HL-60 (cell line): ENCODE results near the gene PIWIL1.

Source experiments
- GABPA ChIP-seq: IDR thresholded peaks from 2 replicates; pipeline ENCODE4 v1.6.1; 2012; ENCODE audit warnings: low read depth
- POLR2AphosphoS5 ChIP-seq: IDR thresholded peaks from 2 replicates; pipeline ENCODE4 v1.6.1; 2012; ENCODE audit warnings: low read depth
- REST ChIP-seq: IDR thresholded peaks from 2 replicates; pipeline ENCODE4 v1.6.1; 2012; ENCODE audit warnings: low read depth; ENCODE audit not compliant: insufficient replicate concordance
- SPI1 ChIP-seq: IDR thresholded peaks from 2 replicates; pipeline ENCODE4 v1.6.1; 2012; ENCODE audit warnings: low read depth, mild to moderate bottlenecking, borderline replicate concordance
- TF ChIP-seq, protein P1 (sequence below): IDR thresholded peaks from one replicate; pipeline ENCODE4 v1.5.1; 2011; ENCODE audit warnings: low read length, control low read depth, inconsistent platforms; ENCODE audit not compliant: insufficient read depth

DNA sequence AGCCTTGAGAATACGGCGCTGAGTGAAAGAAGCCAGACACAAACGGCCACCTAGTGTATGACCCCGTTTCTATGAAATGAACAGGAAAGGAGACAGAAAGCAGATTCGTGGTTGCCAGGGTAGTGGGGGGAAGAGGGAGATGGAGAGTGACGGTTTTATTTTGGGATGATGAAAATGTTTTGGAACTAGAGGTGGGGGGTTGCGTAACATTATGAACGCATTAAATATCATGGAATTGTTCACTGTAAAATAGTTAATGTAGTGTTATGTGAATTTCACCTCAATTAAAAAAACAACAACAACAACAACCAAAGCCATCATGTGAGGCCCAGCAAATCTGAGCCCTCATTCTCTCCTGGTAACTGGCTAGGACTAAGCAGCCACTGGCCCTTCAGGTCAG, 3.3 kb upstream of the PIWIL1 start:
- TF ChIP-seq POLR2AphosphoS5: no peak
- no peak for TF ChIP-seq SPI1
- TF ChIP-seq, protein P1, sequence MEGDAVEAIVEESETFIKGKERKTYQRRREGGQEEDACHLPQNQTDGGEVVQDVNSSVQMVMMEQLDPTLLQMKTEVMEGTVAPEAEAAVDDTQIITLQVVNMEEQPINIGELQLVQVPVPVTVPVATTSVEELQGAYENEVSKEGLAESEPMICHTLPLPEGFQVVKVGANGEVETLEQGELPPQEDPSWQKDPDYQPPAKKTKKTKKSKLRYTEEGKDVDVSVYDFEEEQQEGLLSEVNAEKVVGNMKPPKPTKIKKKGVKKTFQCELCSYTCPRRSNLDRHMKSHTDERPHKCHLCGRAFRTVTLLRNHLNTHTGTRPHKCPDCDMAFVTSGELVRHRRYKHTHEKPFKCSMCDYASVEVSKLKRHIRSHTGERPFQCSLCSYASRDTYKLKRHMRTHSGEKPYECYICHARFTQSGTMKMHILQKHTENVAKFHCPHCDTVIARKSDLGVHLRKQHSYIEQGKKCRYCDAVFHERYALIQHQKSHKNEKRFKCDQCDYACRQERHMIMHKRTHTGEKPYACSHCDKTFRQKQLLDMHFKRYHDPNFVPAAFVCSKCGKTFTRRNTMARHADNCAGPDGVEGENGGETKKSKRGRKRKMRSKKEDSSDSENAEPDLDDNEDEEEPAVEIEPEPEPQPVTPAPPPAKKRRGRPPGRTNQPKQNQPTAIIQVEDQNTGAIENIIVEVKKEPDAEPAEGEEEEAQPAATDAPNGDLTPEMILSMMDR: no peak
- TF ChIP-seq GABPA: no peak
- TF ChIP-seq REST: no peak
